Measurements from ENCODE around the gene CNTN1.
"Not testable (repeated sequence)": the region's sequence is repeated elsewhere in the genome, so short reads cannot be mapped to it uniquely, and the experiment has no call there.

The CNTN1 gene

DNA sequence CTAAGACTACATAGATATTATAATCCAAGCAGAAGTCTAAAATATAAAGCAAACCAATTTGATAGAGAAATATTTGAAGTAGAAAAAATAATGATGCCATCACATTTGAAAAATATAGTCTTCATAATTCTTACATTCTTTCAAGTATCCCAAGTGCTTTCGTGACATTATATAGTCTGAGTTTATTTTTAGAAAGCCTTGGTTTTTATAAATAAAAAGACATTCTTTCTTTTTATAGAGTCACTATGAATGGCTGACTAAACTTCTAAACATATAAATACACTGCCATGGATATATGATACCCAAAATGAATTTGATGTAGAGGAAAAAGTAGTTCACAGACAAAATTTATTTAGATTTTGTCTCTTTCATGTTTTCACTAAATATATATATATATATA, 360.8 kb downstream of the CNTN1 start:
- no peak for FAIRE-seq

DNA sequence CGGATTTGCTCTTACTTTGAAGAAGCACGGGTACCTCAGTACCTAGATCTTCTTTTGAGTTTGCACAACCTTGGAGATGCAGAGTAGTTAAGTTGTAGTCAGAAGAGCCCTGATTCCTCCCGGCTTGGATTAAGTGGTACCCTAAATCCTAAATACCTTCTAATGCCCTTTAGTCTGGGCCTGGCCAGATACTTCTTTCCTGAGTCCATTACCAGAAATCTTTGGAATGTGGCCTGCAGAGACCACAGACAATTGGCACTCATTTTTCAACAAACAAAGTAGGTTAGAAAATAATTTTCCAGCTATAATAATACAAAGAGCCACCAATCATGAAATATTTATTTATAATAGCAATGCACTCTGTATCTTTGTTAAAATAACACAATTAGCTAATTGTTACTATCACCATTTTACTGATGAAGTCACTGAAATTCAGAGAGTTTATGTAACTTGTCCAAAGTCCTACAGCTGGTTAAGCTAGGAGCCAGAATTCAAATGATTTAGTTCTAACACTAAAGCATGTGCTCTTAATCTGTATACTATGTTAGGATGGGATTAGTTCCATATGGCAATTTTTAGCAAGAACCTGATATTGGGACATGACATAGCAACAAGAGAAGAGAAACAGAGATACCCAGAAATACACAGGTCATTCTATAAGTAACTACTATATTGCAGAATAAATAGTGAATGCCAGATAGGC, 363.8 kb downstream of the CNTN1 start:
- FAIRE-seq = no peak

DNA sequence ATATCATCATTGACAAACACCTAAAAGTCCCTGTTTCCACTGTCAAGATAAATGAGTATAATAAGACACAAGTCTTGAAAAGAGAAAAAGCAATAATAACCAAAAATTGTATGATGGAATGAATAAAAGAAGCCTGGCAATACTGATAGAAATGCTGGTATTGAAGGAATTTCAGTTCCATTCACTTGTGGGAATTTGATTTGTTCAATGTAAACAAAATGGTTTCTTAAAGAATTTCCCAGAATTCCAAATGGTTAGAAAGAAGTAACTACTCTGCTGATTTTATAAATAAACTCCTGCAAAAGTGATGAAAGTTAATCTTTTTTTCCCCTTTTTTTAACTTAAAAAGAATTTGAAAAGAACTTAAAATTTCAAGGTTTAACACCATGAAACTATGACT, 366.0 kb downstream of the CNTN1 start:
- FAIRE-seq = no peak

GRCh38 chr12:41061192-41061591, 369.0 kb downstream of the CNTN1 start:
- no peak for FAIRE-seq

DNA sequence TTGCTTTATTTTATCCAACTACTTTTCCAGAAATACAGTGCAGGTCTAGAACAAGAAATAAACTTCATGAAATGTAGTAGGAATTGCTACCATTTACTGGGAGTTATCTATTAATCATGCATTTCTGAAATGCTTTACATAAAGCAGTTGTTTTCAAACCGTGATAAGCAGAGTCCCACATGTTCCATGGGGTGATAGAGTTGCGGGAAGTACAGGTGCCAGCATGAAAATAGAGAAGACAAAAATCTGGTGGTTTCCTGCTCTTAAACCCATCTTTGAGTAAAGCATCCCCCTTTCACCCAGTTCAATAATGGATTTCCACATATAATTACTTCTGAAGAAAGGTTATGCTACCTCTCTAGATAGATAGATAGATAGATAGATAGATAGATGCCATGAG, 372.2 kb downstream of the CNTN1 start:
- no peak for FAIRE-seq

- FAIRE-seq = no peak
Observed at GRCh38 chr12:41067941-41068645, 375.9 kb downstream of the CNTN1 start.

GRCh38 chr12:41073633-41074472, 381.6 kb downstream of the CNTN1 start:
- FAIRE-seq = no peak

- no peak for FAIRE-seq
Observed at GRCh38 chr12:41074473-41074769, 382.2 kb downstream of the CNTN1 start.

GRCh38 chr12:41076114-41076513, 383.9 kb downstream of the CNTN1 start:
- FAIRE-seq = no peak

DNA sequence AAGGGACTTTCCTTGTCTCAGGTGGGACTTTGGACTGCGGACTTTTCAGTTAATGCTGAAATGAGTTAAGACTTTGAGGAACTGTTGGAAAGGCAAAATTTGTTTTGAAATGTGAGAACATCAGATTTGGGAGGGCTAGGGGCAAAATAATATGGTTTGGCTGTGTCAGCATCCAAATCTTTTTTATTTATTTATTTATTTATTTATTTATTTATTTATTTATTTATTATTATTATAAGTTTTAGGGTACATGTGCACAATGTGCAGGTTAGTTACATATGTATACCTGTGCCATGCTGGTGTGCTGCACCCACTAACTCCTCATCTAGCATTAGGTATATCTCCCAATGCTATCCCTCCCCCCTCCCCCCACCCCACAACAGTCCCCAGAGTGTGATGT, 389.0 kb downstream of the CNTN1 start:
- FAIRE-seq = not testable (repeated sequence)

DNA sequence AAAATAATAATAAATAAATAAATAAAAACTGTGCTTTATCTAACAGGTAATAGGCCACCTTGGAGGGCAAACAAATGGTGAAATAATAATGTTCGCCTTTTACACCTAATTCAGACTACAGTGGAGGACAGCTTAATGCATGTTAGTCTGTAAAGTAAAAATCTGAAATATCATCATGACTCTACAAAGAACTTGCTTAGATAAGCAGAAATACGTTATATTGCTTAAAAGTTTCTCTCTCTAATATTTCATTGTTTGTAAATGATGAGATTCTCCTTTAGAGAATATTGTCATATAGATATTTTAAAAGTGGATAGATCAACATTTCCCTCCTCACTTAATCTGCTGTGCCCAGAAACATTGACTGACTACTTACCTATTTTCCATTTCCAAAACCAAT, 397.2 kb downstream of the CNTN1 start:
- no peak for FAIRE-seq

DNA sequence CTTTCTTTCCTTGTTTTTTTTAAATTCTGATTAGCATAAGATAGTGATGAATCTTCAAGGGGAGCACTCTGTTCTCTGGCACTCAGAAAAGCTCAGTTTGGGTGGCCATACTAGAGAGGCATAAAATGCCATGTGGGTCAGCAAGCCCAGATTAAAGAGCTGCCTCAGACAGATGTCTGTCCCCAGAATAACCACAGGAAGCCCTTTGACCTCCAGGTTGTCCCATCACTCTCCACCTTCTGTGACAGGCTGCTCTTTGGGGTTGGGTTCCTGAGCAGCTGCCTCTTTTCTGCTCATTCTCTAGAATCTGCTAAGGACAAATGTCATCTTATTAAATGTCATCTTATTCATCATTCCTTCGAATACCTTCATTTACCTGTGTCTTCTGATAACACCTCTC, 399.9 kb downstream of the CNTN1 start:
- no peak for FAIRE-seq

DNA sequence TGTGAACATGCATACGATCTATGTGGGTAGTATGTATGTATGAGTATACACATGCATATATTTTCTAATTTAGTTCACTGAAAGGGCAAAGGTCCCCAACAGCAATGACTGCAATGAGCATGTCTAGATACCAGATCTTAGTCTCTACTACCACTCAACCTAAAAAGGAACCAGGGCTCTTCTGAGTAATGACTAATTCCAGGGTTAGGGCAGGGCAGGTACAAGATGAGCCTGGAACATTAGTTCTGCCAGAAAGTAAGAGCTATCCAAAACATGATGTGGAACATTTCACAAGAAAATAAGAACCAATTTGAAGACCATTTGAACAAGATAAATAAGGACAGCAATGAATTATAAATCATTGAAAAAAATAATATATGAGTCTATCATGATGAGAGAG, 404.6 kb downstream of the CNTN1 start:
- FAIRE-seq = no peak

GRCh38 chr12:41100572-41100971, 408.3 kb downstream of the CNTN1 start:
- no peak for FAIRE-seq

- no peak for FAIRE-seq
Observed at GRCh38 chr12:41101806-41102205, 409.6 kb downstream of the CNTN1 start.

DNA sequence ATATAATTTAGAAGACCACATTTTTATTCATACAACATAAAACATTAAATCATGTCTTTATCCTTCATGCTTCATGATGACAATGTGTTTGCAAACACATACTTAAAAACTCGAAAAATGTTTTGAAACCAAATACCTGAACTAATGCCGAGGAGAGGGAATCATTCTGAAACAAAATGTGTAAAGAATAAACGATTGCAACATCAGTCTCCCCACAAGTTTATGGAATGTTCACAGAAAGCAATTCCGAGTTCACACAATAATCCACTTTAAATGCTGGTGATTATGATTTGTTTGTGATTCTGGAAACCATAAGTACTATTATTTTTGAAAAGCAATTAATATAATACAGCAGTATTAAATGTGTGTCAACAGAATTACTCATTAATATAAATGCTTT, 411.4 kb downstream of the CNTN1 start:
- no peak for FAIRE-seq

- no peak for FAIRE-seq
Observed at GRCh38 chr12:41106315-41106714, 414.1 kb downstream of the CNTN1 start.

GRCh38 chr12:41108032-41108431, 415.8 kb downstream of the CNTN1 start:
- no peak for FAIRE-seq

- no peak for FAIRE-seq
Observed at GRCh38 chr12:41112903-41113302, 420.7 kb downstream of the CNTN1 start.

DNA sequence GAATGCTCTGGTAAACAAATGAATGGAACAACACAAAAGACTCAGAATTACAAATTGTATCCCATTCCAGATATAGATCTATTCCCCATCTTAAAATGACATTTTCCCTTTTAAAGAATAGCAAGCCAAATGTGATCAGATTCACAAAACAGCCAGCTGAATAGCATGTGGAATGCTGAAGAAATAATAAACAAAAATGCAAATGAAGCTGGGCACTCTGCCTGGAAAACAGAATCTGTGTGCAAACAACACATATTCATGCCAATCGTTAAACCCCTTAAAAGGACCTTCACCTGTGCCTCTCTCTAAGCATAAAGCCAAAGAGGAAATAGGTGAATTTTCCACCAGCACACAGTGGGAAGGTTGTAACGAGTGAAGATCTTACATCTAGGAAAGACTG, 428.0 kb downstream of the CNTN1 start:
- no peak for FAIRE-seq

GRCh38 chr12:41121374-41121773, 429.1 kb downstream of the CNTN1 start:
- no peak for FAIRE-seq
